ENCODE data around the gene L3MBTL3.

L3MBTL3 gene

GRCh38 chr6:130188207-130188899 lies 170.0 kb downstream of the L3MBTL3 start:
- DNase-seq = no peak

- no peak for DNase-seq
Measured at GRCh38 chr6:130189531-130190397, 171.4 kb downstream of the L3MBTL3 start.

Data from activated CD4-positive, alpha-beta T cell treated with anti-CD3 and anti-CD28 coated beads, Interleukin-2, amount 50 U/mL, for 48 hours (primary cell).